Measurements from ENCODE around the gene SSTR3. TPM values are rescaled to one million over a fixed set of nuclear protein-coding genes. Genes with fewer than 3 reads are reported as not detected.

SSTR3 gene
- total and polyA plus RNA-seq, 2 donors (not counting 1 experiment from before 2014, with no cell fraction given), result 0.64 to 0.98 TPM

DNA sequence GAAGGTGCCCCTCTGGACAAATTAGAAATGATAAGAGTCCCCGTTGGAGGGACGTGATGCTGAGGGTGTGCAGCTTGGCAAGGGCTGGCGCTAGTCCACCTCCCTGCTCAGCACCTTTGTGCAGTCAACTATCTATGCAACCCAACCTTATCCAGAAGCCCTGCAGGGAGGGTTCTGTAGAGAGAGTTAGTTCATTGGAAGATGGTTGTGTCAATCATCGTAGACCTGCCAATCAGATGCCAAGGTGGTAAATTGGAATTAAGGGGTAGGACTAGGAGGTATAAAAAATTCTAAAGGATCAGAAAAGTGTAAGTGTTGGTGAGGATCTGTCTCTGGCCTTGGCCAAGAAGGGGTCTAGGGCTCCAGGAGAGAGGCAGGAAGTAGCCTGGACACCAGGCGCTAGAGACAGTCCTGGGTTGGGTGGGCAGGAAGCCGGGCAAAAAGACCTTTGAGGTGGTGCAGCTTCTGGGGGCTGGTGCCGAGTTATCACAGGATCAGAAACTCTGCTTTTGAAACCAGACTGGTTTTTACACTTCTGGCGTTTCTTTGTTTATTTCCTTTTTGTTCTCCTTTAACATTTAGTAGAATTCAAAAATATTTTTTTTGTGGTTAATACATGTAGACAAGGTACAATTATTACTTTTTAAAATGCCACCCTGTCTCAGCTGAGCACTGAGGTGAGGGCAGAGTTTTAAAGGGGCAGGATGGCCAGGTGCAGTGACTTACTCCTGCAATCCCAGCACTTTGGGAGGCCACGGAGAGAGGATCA is 25.9 kb downstream of the SSTR3 start:
- Mint-ChIP-seq H3K4me3 (no peak overlapping the region), H3K27me3 (no peaks in the 10 kb centered on the region), H3K4me1 (peaks cover 9% of the 10 kb centered on the region), H3K27ac (no peak overlapping the region), H3K9me3 (ENCODE audit: insufficient read depth) (no peaks in the 10 kb centered on the region)
- ATAC-seq (ENCODE audit: low read depth) (peak; percentile 24), DNase-seq (peak; percentile 75)
- Histone ChIP-seq H3K9ac (ENCODE audit: low read length) (no peak overlapping the region), H3K4me3 (ENCODE audit: control extremely low read depth in 1 of 5, extremely low read depth in 1 of 5, insufficient read depth in 1 of 5, low read depth in 2 of 5, low read length in 4 of 5) (no peak overlapping the region), H2AFZ (ENCODE audit: insufficient read depth, low read depth, low read length, poor library complexity, severe bottlenecking) (no peak overlapping the region), H3K4me2 (replicated peaks; ENCODE audit: low read depth, low read length, poor library complexity, severe bottlenecking) (peak overlapping the region; percentile 10), H3K27ac (ENCODE audit: low read length in 2 of 2) (no peak overlapping the region), H3K4me1 (ENCODE audit: control insufficient read depth in 2 of 2, insufficient read depth in 2 of 2, low read length in 2 of 2) (peaks cover 0 to 14% of the 10 kb centered on the region in 2 donors), H3K9me3 (ENCODE audit: control extremely low read depth in 1 of 3, control insufficient read depth in 2 of 3, insufficient read depth in 1 of 3, low read length in 2 of 3) (peaks cover 0 to 3% (median 0%) of the 10 kb centered on the region in 3 donors), H3K27me3 (replicated peaks in 1 of 4; ENCODE audit: control extremely low read depth in 1 of 4, control insufficient read depth in 3 of 4, insufficient read depth in 4 of 4, low read length in 3 of 4) (peaks cover 0 to 3% (median 0%) of the 10 kb centered on the region in 4 experiments), H4K20me1 (ENCODE audit: control insufficient read depth, insufficient read depth, low read length, poor library complexity, severe bottlenecking) (no peaks in the 10 kb centered on the region), H3K79me2 (ENCODE audit: control insufficient read depth, insufficient read depth, low read length) (no peaks in the 10 kb centered on the region), H3K36me3 (replicated peaks in 1 of 2; ENCODE audit: control extremely low read depth in 1 of 2, control insufficient read depth in 1 of 2, extremely low read depth in 1 of 2, insufficient read depth in 2 of 2, low read length in 1 of 2) (no peaks in the 10 kb centered on the region)
- WGBS (ENCODE audit: insufficient coverage), result 19% methylated on average over 3 of the region's 9 CpGs
- POLR2A ChIA-PET, result no interaction called here
- intact Hi-C loops (cut with micrococcal nuclease), result no loop called here
- no peak for TF ChIP-seq EZH2 (IDR thresholded peaks at IDR 0.05; ENCODE audit: borderline replicate concordance, insufficient read depth, low read depth, low read length, poor library complexity, severe bottlenecking)
- TF ChIP-seq, protein P1, sequence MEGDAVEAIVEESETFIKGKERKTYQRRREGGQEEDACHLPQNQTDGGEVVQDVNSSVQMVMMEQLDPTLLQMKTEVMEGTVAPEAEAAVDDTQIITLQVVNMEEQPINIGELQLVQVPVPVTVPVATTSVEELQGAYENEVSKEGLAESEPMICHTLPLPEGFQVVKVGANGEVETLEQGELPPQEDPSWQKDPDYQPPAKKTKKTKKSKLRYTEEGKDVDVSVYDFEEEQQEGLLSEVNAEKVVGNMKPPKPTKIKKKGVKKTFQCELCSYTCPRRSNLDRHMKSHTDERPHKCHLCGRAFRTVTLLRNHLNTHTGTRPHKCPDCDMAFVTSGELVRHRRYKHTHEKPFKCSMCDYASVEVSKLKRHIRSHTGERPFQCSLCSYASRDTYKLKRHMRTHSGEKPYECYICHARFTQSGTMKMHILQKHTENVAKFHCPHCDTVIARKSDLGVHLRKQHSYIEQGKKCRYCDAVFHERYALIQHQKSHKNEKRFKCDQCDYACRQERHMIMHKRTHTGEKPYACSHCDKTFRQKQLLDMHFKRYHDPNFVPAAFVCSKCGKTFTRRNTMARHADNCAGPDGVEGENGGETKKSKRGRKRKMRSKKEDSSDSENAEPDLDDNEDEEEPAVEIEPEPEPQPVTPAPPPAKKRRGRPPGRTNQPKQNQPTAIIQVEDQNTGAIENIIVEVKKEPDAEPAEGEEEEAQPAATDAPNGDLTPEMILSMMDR (IDR thresholded peaks at IDR 0.05), result no peak
- CTCF ChIA-PET, result interaction anchor here (0.6 to 2.8 kb wide), 3 partner anchors 12 to 376 kb away, joined by 3 to 8 read pairs (median 3); no protein-coding TSS in a partner anchor

DNA sequence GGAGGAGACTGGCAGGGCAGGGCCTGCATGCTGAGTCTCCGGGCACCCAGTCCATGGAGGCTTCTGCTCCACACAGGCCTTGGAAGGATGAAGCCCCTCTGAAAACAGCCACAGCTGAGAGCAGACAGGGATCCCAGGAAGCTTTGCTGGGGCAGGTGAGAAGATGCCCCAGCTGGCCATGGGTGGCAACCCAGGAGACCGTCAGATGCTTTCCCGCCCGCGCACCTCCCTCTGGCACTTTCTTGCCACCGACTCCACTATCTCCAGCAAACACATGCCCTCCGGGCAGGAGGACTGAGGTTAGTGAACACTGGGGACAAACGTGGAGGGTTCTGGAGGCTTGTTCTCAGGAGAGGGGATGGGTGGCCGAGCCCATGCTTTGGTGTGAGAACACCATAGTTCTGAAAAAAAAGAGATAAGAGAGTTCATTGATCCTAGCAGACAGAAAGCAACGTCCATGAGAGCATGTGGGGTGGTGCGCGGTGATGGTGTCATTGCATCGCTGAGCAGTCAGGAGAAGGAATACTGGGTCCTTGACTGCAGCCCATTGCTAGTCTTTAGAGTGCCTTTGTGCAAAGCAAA is 26.5 kb downstream of the SSTR3 start:
- Histone ChIP-seq H3K9me3 (ENCODE audit: control extremely low read depth in 1 of 3, control insufficient read depth in 2 of 3, insufficient read depth in 1 of 3, low read length in 2 of 3) (peaks cover 0 to 3% (median 0%) of the 10 kb centered on the region in 3 donors), H3K9ac (ENCODE audit: low read length) (no peak overlapping the region), H3K79me2 (ENCODE audit: control insufficient read depth, insufficient read depth, low read length) (no peaks in the 10 kb centered on the region), H3K27me3 (replicated peaks in 1 of 4; ENCODE audit: control extremely low read depth in 1 of 4, control insufficient read depth in 3 of 4, insufficient read depth in 4 of 4, low read length in 3 of 4) (peaks cover 0 to 3% (median 0%) of the 10 kb centered on the region in 4 experiments), H3K36me3 (replicated peaks in 1 of 2; ENCODE audit: control extremely low read depth in 1 of 2, control insufficient read depth in 1 of 2, extremely low read depth in 1 of 2, insufficient read depth in 2 of 2, low read length in 1 of 2) (no peaks in the 10 kb centered on the region), H3K4me2 (replicated peaks; ENCODE audit: low read depth, low read length, poor library complexity, severe bottlenecking) (no peak overlapping the region), H2AFZ (ENCODE audit: insufficient read depth, low read depth, low read length, poor library complexity, severe bottlenecking) (no peak overlapping the region), H3K27ac (ENCODE audit: low read length in 2 of 2) (no peak overlapping the region), H4K20me1 (ENCODE audit: control insufficient read depth, insufficient read depth, low read length, poor library complexity, severe bottlenecking) (no peaks in the 10 kb centered on the region), H3K4me3 (ENCODE audit: control extremely low read depth in 1 of 5, extremely low read depth in 1 of 5, insufficient read depth in 1 of 5, low read depth in 2 of 5, low read length in 4 of 5) (no peak overlapping the region), H3K4me1 (ENCODE audit: control insufficient read depth in 2 of 2, insufficient read depth in 2 of 2, low read length in 2 of 2) (peaks cover 0 to 14% of the 10 kb centered on the region in 2 donors)
- Mint-ChIP-seq H3K9me3 (ENCODE audit: insufficient read depth) (no peaks in the 10 kb centered on the region), H3K27ac (no peak overlapping the region), H3K27me3 (no peaks in the 10 kb centered on the region), H3K4me3 (no peak overlapping the region), H3K4me1 (peaks cover 9% of the 10 kb centered on the region)
- ChIA-PET POLR2A (no interaction called here), CTCF (interaction anchor here (1.0 kb wide), 1 partner anchor 12 kb away, joined by 3 read pairs; no protein-coding TSS in a partner anchor)
- ATAC-seq (ENCODE audit: low read depth), result no peak
- intact Hi-C loops (cut with micrococcal nuclease), result no loop called here
- no peak for DNase-seq
- TF ChIP-seq EZH2 (IDR thresholded peaks at IDR 0.05; ENCODE audit: borderline replicate concordance, insufficient read depth, low read depth, low read length, poor library complexity, severe bottlenecking), result no peak
- TF ChIP-seq, protein P1 (IDR thresholded peaks at IDR 0.05), result no peak
- WGBS (ENCODE audit: insufficient coverage), result 80% methylated on average over 10 of the region's 13 CpGs

Data from B cell (primary cell).